HG03565 (cell line): ENCODE data around the gene ZNF275.
"Not testable (repeated sequence)": the region's sequence is repeated elsewhere in the genome, so short reads cannot be mapped to it uniquely, and the experiment has no call there.

Experiments used
- ATAC-seq: cut with Tn5 transposase; IDR thresholded peaks from one replicate; pipeline ENCODE4 v1.9.1; 2021; ENCODE audit warnings: mild to moderate bottlenecking, moderate library complexity; ENCODE audit not compliant: unreplicated experiment

Gene ZNF275, protein sequence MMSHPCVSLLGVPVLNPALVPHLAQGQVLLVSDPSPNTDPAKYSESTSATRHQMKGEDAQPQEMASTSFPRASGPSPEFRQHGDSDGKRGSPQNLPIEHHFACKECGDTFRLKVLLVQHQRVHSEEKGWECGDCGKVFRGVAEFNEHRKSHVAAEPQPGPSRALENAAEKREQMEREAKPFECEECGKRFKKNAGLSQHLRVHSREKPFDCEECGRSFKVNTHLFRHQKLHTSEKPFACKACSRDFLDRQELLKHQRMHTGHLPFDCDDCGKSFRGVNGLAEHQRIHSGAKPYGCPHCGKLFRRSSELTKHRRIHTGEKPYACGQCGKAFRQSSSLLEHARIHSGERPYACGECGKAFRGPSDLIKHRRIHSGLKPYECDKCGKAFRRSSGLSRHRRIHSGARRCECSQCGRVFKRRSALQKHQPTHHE

DNA sequence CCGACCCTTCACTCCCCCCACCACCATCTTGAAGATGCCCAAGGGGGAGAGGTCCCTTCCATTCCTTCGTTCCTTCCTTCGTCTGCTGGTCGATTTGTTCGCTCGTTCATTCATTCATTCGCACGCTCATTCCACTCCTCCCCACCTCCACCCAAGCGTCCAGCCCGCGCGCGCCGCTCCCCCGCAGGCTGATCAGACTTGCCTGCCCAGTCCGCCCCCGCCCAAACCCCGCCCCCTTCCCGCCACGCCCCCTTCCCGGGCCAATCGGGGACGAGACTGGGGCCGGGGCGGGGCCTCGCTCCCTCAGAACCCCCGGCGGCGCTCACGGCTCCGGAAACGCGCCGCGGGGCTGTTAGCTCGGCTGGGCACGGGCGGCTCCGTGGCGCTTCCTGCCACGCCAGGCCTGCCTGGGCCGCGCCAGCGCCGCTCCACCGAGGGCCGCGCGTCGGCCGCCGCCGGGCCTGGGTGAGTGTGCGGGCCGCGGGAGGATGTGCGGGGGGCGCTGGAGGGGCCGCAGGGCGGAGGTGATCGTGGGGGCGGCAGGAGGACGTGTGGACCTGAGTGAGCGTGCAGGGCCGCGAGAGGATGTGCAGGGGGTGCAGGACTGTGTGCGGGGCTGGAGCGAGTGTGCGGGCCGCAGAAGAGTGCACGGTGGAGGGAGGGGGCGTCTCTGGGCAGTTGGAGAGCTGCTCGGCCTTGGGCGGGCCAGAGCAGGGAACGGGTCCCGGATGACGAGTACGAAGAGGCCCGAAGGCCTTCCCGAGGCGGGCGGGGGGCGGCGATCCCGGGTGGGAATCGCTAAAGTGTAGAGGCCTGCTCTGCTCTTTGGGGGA is at the start of gene ZNF275:
Gene ZNF275, plus strand, starts transcription at position 333 of the 833 bp plus-strand sequence. CDS start 2,527 bp downstream, outside the sequence.
- ATAC-seq = peak; percentile 59

DNA sequence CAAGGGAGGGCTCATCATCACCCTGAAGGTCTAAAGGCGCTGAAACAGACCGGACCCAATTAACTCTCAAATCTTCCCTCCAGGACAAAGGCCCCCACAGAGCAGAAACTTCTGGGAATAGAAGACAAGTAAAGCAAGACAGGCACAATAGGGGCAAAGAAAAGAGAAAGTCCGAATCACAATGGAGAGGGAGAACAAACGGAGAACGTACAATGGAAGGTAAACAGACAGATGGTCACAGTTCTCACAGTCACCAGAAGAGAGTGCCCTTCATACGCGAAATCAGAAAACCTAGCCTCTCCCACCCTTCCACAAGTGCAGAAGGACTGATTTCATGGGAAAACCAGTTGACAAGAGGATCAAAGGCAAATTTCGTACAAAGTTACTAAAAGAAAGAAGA is 48.3 kb upstream of the ZNF275 start:
- ATAC-seq = not testable (repeated sequence)

DNA sequence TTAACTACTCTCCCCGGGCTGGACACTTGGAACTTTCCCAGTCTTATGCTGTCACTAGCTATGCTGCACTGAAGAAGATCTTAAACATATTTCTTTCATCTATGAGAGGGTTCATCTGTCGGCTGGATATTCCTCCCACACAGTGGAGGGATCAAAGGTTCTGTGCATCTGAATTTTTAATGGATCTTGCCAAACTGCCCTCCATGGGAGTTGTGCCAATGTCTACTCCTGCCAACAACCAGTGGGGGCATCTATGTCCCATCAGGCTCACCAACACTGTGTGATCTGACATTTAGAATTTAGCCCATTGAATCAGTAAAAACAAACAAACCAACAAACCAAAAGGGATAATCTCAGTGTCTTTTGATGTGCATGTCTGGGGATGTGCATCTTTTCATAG is 45.1 kb upstream of the ZNF275 start:
- not testable (repeated sequence) for ATAC-seq

DNA sequence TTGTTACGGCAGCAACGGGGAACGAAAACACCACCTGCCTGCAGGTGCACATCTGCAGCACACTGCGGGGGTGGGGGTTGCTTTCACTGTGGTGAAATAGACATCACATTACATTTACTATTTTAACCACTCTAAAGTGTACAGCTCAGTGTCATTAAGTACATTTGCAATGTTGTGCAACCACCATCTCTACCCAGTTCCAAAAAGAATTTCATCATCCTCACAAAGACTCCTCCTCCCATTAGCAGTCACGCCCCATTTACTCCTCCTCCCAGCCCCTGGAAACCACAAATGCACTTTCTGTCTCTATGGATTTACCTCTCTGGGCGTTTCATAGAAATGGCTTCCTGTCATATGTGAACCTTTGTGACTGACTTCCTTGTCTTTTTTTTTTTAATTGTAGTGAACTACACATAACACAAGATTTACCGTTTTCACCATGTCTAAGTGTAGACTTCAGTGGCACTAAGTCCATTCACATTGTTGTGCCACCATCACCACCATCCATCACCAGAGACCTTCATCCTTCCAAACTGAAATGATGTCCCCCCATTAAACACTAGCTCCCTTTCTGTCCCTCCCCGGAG is 40.4 kb upstream of the ZNF275 start:
- ATAC-seq = not testable (repeated sequence)

DNA sequence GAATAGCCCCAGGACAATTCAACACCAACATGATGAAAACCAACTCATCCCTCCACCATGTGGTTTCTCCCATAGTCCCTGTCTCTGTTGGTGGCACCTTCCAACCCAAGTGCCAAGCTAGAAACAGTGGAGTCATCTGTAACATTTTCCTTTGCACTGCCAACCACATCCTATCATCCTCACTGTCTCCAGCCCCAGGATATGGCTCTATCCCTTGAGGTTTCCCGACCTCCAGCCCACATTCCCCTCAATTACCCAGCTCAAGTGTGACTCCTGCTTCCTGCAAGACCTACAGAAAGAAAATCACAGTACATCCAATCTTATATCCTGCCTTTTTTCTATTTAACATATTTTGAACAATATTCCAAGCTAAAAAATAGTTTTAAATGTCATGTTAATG is 36.6 kb upstream of the ZNF275 start:
- ATAC-seq = no peak

DNA sequence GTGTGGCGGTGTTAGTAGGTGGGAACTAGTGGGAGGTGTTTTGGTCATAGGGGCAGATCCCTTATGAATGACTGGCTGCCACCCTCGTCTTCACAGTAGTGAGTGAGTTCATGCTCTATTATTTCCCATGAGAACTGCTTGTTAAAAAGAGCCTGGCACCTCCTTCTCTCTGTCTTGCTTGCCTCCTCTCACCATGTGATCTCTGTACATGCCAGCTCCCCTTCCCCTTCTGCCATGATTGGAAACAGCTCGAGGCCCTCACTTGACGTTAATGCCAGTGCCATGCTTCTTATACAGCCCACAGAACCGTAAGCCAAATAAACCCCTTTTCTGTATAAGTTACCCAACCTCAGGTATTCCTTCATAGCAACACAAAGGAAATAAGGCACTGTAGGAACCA is 34.1 kb upstream of the ZNF275 start:
- ATAC-seq = no peak

DNA sequence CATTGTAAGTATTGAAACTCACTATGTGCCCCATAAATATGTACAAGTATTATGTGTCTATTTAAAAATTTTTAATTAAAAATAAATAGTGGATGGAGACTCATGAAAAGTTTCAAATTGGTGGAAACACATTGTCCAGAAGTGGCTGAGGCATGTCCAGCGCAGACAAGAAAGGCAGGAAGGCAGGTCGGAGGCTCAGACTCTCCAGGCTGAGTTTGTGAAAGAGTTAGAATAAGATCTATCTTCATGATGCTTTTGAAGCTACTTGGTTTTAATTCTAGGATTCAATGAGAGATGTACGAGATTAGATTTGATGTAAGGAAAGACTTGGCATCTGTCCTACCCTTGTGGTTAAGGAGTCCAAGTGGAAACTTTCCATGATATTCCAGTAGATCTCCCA is 32.2 kb upstream of the ZNF275 start:
- no peak for ATAC-seq

DNA sequence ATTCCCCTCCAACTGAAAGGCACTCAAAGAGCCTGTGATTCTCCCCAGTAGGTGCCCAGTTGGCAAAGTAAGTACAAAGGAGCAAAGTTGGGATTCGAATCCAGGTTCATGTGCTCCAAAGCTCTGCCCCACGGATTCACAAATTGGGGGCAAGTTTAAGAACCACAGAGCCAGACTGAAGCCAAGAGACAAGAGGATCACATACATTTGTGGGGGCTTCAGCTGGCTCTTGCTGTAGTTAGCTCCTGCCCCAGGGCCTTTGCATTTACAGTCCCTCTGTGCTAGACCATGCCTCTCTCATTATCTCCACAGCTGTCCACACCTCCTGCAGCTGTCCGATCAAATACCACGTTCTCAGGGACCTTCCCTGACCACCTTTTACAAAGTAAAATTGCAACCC is 31.2 kb upstream of the ZNF275 start:
- no peak for ATAC-seq

DNA sequence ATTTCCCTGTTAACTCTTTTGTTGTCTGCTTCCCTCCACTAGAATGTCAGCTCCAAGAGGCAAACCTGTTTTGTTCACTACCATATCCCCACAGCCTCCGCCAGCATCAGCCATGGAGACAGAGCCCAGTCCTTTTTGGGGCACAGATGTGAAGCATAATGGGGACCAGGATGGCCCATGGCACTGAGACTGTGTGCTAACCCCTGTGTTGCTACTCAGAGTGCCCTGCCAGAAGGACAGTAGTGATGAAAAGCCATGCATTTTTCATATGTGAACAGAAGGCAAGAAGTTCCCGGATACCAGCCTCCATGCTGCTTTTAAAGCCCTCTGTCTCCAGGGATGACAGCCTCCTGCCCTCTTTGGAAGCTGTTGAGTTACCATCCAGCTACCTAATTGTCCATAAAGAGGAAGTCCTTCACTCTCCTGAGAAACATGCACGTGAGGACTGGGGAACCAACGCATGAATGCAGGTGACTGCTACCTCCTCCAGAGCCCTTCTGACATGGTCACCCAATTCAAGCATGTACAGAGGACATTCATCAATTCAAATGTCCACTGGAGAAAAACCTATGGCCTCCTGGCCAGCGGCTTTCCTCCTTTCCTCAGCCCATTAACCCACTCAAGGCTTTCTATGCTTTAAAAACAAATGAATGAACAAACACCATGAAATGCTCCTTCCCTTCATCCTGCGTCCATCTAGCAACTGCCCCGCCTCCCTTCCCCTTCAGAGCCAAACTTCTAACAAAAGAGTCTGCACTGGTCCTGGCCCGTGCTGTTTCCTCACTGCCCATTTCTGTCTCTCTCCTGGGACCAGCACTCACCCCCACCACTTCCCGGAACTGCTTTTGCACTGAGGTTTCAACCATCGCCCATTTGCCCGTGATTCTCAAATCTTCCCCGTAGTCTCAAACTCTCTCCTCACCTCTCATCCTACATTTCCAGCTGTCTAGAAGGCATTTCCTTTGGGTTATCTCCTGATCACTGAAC is 30.4 kb upstream of the ZNF275 start:
- ATAC-seq = no peak

DNA sequence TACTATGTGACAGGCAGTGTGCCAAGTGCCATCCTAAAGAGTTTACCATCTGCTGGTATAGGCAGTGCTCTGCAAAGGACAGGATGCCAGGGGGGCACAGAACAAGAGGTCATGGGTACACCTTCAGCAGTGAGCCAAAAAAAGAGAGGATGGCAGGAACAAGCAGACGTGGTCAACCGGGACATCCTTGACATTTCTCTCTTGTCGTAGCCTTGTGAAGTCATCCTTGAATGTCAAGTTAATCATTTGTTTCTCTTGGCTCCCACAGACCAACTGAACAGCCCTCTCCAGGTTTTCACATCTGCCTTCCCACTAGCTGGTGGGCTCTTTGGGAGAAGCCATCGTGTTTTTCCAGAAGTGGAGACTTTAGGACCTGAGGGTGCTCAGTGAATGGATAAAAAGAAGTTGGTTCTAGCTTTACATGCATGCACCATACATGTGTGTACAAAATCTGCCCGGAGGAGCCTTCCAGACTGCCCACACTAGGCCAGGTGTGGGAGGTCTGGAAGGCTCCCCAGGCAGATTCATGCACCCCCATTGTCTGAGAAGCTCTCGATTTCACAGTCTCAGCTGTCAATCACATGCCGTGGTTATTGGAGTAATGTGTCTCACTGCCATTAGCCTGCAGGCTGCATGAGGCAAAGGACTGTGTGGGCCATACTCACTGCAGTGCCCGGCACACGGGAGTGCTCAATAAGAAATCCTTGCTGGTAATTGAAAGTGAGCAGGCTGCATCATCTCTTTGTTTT is 28.8 kb upstream of the ZNF275 start:
- no peak for ATAC-seq

DNA sequence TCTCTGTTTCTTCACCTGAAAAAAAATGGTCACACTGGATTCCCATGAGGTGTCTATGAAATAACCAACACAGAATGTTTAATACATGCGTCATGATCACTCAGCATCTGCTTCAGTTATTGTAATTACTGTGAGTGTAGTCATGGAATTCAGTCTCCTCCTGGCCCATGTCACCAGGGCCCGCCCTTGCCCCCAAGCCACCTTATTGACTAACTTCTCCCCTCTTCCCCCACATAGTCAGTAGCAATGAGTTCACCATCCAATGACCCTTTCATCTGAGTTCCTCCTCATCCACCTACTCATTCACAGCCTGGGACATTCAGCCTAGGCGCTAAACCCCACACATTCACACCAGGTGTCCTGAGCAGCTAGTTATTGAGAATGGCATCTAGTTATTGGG is 28.0 kb upstream of the ZNF275 start:
- no peak for ATAC-seq

DNA sequence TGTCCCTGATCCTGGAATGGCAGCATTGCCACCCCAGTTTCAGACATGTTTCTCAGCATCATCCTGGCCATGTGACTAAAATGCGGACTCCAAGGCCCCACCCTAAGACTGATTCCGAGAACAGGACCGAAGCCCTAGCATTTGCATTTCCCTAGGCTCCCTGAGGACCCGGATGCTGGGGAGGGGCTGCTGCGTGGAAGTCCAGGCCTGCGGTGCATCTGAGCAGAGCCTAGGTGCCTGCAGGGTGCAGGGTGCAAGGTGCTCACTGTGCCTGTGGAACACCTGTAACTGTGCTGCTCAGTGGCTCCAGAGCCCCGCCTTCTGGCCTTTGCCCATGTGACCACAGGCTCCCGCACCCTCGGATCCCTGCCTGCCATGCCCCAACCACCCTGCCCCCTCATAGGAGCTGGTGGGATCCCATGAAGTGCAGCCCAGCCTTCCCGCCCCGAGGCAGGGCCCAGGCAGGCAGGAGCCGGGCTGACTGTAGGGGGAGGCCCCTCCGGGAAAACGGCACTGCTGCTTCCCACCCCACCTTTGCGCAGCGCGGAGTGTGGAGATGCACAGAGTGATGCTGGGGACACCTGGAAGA is 27.3 kb upstream of the ZNF275 start:
- no peak for ATAC-seq

DNA sequence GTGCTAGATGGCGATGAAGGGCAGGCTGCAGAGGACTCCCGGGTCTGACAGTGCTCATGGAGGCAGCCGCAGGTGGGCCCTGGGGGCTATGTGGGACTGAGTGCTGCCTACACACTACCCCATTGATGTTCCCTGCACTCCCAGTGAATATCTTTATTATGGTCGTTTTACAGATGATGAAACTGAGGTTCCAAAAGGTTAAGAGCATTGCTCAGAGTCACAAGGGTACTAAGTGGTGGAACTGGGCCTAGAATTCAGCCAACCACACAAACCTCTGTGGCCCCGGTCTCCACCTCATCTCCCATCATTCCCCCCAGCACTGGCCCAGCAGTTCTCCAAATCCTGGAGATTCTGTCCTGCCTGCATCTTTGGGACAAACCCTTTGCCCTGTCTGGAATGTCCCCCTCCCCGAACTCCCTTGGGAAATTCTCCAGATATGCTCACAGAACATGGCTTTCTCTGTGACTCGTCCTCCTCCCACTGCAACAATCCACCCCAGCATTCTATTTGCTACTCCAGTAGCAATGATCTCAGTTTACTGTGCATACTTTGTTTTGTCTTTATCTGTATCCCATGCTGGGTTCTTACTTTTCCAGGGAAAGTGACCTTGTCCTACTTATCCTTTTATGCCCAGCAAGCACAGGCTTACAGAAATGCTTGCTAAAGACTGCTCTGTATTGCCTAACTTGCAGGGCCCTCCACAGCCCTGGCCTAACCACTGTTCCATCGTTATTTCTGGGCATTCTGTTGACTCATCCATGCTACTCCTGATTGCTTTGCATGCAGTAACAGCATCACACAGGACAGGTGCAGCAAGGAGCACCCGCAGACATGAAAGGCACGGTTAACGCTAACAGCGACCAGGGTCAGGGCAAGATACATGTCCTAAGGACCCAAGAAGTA is 26.4 kb upstream of the ZNF275 start:
- ATAC-seq = no peak

DNA sequence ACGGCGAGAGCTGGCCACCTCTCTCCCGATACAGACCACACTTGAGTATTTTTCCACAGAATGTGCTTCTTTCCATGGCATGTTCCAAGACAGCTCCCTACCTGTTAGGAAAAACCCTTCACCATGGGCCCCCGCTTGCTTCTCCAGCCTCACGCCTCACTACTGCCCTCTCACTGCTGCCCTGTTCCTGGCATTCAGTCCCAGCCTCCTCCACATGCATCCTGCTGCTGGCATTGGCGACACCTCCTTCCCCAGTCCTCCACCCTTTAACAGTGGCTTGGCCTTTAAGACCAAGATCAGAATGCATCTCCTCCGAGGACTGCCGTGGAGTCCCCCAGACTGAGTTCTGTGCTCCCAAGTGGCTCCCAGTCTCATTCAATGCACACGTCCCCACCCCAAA is 23.1 kb upstream of the ZNF275 start:
- no peak for ATAC-seq

DNA sequence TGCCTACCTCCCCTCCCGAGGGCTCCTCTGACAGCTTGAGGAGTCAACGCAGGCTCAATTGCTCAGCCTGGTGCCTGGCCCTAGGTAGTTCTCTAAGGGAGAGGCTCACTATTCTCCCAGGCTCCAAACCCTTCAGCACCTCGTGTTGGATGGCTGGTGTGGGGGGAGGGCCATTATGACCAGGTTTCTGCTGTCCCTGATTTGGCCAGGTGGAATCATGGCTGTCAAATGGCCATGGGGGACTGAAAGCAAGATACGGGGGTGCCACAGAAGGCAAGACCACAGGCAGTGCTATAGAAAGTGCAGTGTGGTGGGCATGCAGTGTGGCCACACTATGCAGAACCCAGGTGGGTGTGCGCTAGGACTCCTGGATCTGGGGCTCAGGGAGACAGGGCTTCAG is 21.9 kb upstream of the ZNF275 start:
- ATAC-seq = no peak

DNA sequence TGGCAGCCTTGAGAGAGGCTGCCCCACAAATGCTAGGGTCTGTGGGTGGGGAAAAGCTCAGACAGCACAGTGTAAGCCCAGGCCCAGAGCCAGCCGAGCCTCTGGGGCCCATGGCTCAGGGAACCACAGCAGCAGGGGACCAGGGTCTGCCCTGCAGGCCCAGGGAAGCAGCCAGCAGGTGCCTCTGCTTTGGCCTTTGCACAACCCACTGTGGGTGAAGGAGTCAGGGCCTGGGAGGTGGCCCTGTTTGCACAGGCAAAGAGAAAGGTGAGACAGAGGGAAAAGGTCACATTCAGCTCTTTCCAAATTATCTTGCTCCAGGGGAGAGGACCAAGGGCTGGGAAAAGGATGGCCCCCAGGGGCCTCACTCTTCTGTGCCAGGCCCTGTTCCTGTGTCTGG is 21.1 kb upstream of the ZNF275 start:
- no peak for ATAC-seq

DNA sequence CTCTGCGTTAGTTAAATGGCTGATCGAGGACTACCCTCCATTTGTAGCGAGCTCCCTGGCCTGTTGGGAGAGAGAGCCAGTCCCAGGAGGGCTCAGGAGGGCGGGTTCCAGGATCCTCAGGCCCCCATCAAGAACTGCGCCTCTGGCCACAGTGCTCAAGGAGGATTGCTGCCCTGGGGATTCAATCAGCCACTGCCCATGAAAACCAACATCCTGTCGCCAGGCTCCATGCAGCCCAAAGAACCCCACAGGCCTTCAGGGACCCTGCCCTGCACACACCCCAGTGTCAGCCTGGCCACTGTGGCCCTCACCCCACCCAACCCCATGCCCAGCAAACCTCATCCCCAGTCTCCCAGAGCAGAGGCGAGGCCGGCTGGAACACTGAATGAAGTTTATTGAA is 16.6 kb upstream of the ZNF275 start:
- no peak for ATAC-seq

DNA sequence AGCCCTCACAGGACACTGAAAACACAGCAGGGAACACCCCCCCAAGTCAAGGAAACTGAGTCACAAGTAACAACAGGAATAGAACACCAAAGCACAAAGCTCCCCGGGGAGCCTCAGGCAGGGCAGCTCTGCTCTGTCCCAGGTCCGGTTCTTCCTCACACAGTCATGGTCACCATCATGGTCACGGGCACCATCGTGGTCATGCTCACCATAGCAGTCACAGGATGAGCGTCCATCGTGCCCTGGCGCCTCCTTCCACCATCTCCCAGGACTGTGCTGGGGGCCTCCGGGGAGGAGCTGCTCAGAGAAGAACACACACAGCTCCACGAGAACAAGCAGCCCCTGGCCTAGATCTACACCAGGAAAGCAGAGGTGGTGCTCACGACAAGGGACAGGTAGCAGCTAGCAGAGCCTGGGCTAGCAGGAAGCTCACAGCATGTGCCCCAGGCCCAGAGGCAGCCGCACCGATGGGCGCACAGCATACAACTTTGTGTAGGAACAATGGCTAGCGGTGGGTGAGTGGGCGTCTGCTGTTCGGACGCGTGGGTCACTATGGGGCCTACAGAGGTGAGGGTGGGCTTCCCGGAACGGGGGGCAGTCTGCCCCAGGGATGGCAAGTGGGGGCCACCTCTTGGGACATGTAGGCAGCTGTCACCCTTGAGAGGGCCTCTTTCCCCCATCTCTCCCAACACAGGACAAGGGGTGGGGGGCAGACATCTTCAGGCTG is 15.8 kb upstream of the ZNF275 start:
- ATAC-seq = no peak
